ENCODE measurements around the gene CCDC91.

The CCDC91 gene

DNA sequence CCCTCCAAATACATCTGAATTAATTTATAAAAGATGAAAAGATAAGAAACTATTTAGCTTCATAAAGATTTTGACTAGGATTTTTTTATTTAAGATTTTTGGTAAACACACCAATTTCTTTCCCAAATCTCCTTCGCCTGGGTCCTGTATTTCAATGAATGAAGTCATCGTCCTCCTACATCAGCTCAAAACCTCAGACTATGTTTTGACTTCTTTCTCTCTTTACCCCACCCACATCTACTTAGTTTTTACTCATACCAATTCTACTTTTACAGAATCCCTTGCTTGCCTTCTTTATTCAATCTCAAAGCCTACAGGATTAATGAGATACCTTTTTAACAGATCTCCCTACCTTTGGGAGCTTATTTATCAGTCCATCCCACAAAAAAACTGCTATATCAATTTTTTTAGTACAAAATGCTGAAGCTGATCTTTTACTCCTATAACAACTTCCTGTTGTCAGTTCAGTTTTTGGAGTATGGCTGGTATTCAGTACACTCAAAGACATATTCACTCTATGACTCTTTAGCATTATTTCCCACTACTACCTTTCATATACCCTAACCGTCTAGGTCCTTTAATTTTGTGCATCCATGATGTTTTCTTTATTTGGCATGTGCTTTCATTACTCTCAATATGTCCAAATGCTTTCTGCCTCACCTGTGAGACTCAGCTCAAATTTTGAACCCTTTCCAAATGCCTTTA, 18.7 kb upstream of the CCDC91 start:
- no peak for TF ChIP-seq CTCF (IDR thresholded peaks at IDR 0.05; ENCODE audit: low read depth, low read length, missing control alignments)
- no peak for DNase-seq (ENCODE audit: low read depth)

GRCh38 chr12:28172434-28173030, 17.7 kb upstream of the CCDC91 start:
- peak; percentile 39 for TF ChIP-seq CTCF (IDR thresholded peaks at IDR 0.05; ENCODE audit: low read depth, low read length, missing control alignments)
- DNase-seq (ENCODE audit: low read depth): no peak
- H3K4me3 ChIP-seq (ENCODE audit: low read depth, low read length): no peak overlapping the region

More for the DNA sequence above, 18.7 kb upstream of the CCDC91 start:
- H3K4me3 ChIP-seq (ENCODE audit: low read depth, low read length): no peak overlapping the region

- DNase-seq (ENCODE audit: low read depth): no peak
- TF ChIP-seq CTCF (IDR thresholded peaks at IDR 0.05; ENCODE audit: low read depth, low read length, missing control alignments): no peak
- H3K4me3 ChIP-seq (ENCODE audit: low read depth, low read length): no peak overlapping the region
Observed at GRCh38 chr12:28173440-28173839, 16.8 kb upstream of the CCDC91 start.

GRCh38 chr12:28175098-28175589, 15.1 kb upstream of the CCDC91 start:
- DNase-seq (ENCODE audit: low read depth): no peak
- no peak overlapping the region for H3K4me3 ChIP-seq (ENCODE audit: low read depth, low read length)
- no peak for TF ChIP-seq CTCF (IDR thresholded peaks at IDR 0.05; ENCODE audit: low read depth, low read length, missing control alignments)

DNA sequence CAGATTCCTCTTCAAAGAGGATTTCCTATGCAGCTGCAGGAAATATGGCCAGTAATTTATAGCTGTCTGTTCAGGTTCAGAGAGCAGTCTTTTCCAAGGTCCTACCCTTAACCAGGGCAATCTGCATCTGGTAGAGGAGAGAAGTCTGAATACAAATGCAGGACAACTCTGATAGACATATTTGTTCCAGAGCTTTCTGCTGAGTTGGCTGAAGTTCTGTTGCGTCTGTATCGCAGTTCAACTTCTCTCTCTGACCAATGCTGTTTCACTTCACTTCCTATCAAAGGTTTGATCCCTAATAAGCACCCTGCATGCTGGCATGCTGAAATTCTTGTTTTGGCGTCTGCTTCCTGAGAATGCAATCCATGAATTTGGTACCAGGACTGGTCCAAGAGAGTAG, 14.0 kb upstream of the CCDC91 start:
- DNase-seq (ENCODE audit: low read depth): no peak
- TF ChIP-seq CTCF (IDR thresholded peaks at IDR 0.05; ENCODE audit: low read depth, low read length, missing control alignments): no peak
- H3K4me3 ChIP-seq (ENCODE audit: low read depth, low read length): no peak overlapping the region

DNA sequence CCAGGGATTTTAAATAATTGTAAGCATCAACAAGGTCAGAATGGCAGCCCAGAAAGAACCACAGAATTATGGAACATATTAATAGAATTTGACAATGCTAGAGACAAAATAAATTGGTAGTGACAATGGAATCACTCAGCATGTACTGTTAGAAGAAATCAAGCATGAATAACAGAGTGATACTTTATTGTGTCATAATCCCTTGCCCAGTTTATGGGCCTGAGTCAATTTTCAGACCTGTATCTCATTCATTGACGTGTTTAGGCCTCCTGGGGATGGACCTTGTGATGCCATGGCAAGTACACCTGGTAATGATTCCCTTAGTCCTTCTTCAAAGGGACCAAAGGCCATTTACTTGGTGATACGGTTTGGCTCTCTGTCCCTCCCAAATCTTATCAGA, 12.8 kb upstream of the CCDC91 start:
- no peak for TF ChIP-seq CTCF (IDR thresholded peaks at IDR 0.05; ENCODE audit: low read depth, low read length, missing control alignments)
- DNase-seq (ENCODE audit: low read depth): no peak
- H3K4me3 ChIP-seq (ENCODE audit: low read depth, low read length): no peak overlapping the region

- no peak for DNase-seq (ENCODE audit: low read depth)
- H3K4me3 ChIP-seq (ENCODE audit: low read depth, low read length): no peak overlapping the region
- no peak for TF ChIP-seq CTCF (IDR thresholded peaks at IDR 0.05; ENCODE audit: low read depth, low read length, missing control alignments)
Observed at GRCh38 chr12:28177905-28178304, 12.4 kb upstream of the CCDC91 start.

All from GM12864 (cell line).